ENCODE data around the gene IL4I1.

The IL4I1 gene

GRCh38 chr19:49887037-49887664, 9.5 kb downstream of the IL4I1 start:
- no peak for DNase-seq (ENCODE audit: low read depth)
- H3K4me3 ChIP-seq (ENCODE audit: low read length): no peak overlapping the region
- TF ChIP-seq CTCF (conservative IDR thresholded peaks at IDR 0.05; ENCODE audit: low read length): no peak

- DNase-seq (ENCODE audit: low read depth): no peak
- H3K4me3 ChIP-seq (ENCODE audit: low read length): no peak overlapping the region
- TF ChIP-seq CTCF (conservative IDR thresholded peaks at IDR 0.05; ENCODE audit: low read length): no peak
Observed at GRCh38 chr19:49884760-49885159, 11.9 kb downstream of the IL4I1 start.

- H3K4me3 ChIP-seq (ENCODE audit: low read length): no peak overlapping the region
- no peak for DNase-seq (ENCODE audit: low read depth)
- TF ChIP-seq CTCF (conservative IDR thresholded peaks at IDR 0.05; ENCODE audit: low read length): no peak
Observed at GRCh38 chr19:49884109-49884508, 12.6 kb downstream of the IL4I1 start.

- DNase-seq (ENCODE audit: low read depth): no peak
- no peak for TF ChIP-seq CTCF (conservative IDR thresholded peaks at IDR 0.05; ENCODE audit: low read length)
- H3K4me3 ChIP-seq (ENCODE audit: low read length): no peak overlapping the region
Observed at GRCh38 chr19:49883094-49883493, 13.6 kb downstream of the IL4I1 start.

- DNase-seq (ENCODE audit: low read depth): no peak
Observed at GRCh38 chr19:49882643-49883042, 14.0 kb downstream of the IL4I1 start.

GRCh38 chr19:49881672-49882394, 14.9 kb downstream of the IL4I1 start:
- no peak for TF ChIP-seq CTCF (conservative IDR thresholded peaks at IDR 0.05; ENCODE audit: low read length)
- no peak for DNase-seq (ENCODE audit: low read depth)

More at GRCh38 chr19:49882643-49883042, 14.0 kb downstream of the IL4I1 start:
- no peak overlapping the region for H3K4me3 ChIP-seq (ENCODE audit: low read length)
- no peak for TF ChIP-seq CTCF (conservative IDR thresholded peaks at IDR 0.05; ENCODE audit: low read length)

GRCh38 chr19:49881186-49881585, 15.5 kb downstream of the IL4I1 start:
- TF ChIP-seq CTCF (conservative IDR thresholded peaks at IDR 0.05; ENCODE audit: low read length): no peak
- no peak overlapping the region for H3K4me3 ChIP-seq (ENCODE audit: low read length)
- DNase-seq (ENCODE audit: low read depth): no peak

More at GRCh38 chr19:49881672-49882394, 14.9 kb downstream of the IL4I1 start:
- H3K4me3 ChIP-seq (ENCODE audit: low read length): no peak overlapping the region

Data from AG10803 (cell line).